HuH-7.5 (cell line): ENCODE results near the gene SEMA6A.

Source experiments
- DNase-seq: peaks from one replicate; pipeline ENCODE4 v3.0.0; 2011; ENCODE audit warnings: low spot score

The SEMA6A gene

GRCh38 chr5:116577064-116577788 is 2.6 kb upstream of the SEMA6A start:
- DNase-seq: no peak

DNA sequence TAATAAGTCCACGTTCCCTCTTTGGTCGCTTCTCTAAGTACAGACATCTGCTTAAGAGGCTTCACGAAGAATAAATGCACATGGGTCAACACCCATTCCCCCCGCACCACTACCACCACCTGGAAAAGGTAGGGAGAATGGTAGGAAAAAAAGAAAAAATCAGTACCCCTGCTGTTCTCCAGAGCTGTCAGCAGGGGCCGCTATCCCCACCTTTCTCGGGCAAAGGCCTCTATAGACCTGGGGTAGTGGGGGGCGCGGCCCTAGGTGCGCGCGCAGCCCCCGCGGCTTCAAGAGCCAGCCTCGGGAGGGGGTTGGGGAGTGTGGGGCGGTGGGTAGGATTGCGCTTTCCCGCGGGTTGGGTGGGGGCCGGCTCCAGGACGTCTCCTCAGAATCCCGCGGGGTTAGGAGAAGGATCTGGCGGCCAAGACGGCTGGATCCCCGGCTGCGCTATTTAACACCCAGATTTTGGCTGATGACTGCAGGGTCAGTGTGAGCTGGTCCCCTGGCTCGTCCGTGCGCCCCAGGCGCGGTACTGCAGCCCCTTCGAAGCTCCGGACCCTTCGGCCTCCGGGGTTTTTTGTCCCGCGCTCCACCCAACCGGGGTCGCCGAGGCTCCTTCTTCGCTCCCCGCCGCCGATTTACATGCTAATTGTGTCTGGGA is 1.6 kb upstream of the SEMA6A start:
- peak; percentile 85 for DNase-seq

GRCh38 chr5:116575326-116576052 is 866 bp upstream of the SEMA6A start:
- no peak for DNase-seq

- peak; percentile 13 for DNase-seq
These were observed 789 bp downstream of the SEMA6A start for GRCh38 chr5:116573702-116574366.

DNA sequence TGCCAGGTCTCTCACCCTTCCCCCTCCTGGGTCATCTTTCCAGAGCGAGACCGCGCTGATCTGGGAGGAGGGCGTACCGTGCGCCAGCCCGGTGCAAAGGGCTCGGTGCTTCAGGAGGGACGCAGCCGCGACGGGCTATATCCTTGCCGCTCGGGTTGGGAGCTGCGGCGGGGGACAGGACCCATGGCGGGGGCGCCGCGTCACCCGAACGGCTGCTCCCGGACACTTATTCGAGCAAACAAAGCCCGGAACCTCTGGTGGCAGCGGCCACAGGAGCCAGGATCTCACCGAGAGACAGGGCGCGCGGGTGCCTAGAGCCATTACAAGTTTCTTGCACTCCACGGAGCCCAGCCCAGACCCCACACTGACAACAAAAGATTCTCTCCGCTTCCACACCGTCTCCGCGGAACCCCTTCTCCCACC is 1.3 kb downstream of the SEMA6A start:
- peak; percentile 18 for DNase-seq

- peak; percentile 45 for DNase-seq
These were observed 2.0 kb downstream of the SEMA6A start for GRCh38 chr5:116572350-116573278.

DNA sequence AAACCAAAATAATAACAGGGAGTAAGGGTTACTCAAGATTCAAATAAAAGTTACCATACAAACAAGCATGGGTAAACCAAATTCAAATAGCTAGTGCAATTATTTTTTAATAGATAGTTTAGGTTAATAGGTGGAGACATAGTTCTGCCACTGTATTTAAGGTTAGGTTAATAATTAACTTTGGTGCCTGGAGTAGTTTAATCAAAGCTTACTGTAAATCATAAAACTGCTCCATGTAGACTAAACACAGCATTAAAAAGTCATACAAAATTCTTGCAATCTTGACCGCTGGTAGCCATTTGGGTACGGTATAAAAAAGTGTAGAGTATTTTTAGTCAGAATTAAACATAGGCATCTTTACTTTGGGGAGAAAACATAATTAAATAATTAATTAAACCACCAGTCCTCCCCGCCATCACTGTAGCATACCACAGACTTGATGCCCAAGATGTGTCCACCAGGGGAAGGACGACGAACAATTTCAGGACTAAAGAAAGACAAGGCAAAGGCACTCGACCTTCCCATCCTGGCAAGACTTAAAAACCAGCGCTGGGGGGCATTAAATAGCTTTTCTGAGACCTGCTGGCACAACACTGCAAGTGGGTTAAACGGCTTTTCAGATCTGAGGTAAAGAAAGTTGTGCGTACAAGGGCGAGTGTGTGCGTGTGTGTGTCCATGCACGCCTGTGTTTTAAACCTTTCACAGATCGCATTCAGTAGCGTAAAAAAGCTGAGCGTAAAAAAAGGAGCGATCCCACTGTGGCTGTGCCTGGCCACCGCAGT is 2.9 kb downstream of the SEMA6A start:
- DNase-seq: peak; percentile 29

DNA sequence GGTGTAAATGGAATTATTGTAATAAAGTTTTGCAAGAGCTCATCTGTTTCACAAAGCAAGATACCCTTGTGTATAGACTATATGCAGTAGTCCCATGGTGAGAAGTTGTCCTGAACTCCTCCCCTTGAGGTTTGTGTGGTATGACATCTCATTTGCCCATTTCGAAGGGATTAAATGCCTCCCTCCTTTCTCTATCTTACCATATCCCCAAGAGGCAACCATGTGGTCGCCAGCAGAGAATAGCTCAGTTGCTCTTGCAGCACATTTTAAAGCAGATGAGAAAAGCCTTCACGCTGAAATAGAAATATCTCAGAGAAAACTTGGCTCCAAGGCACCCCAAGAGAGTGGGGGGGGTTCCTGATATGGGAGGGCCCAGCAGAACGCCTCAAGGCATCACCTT is 4.6 kb downstream of the SEMA6A start:
- DNase-seq: no peak

- no peak for DNase-seq
These were observed 7.5 kb downstream of the SEMA6A start for GRCh38 chr5:116567106-116567505.

DNA sequence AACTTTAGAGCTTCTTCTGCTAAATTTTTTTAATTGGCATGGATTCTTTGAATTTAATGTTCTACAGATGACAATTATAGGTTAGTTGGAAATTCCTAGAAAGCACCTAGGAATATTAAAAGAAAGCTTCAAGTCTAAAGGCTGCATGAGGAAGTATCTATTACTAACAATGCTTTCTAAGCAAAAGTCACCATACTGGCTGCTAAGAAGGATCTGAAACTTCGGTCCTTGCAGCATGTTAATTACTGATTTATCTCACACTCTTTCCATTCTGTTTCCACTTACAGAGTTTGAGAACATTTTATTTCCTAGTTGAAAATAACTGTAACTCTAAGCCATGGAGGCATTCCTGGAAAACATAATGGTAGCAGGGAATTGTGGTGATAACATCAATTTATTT is 8.4 kb downstream of the SEMA6A start:
- DNase-seq: no peak

- DNase-seq: no peak
These were observed 9.7 kb downstream of the SEMA6A start for GRCh38 chr5:116564756-116565490.

GRCh38 chr5:116564312-116564711 is 10.3 kb downstream of the SEMA6A start:
- DNase-seq: no peak

- no peak for DNase-seq
These were observed 10.8 kb downstream of the SEMA6A start for GRCh38 chr5:116563736-116564308.

- no peak for DNase-seq
These were observed 12.0 kb downstream of the SEMA6A start for GRCh38 chr5:116562669-116563068.

DNA sequence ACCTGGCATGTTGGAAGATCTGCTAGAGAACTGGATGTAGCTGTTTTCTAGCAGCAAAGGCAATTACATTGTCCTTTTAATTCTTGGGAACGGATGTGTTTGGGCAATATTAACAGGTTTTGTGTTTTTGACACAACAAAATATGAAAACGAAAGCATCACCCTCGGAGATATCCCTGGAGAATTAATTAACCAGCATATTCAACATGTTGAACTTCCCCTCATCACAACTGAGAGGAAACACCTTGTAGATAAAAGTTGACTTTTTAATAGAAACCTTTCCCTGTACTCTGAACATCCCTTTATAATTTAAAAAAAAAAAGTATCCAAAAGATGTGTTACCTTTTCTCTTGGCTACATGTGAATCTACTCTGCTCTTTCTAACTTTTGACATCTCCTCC is 13.0 kb downstream of the SEMA6A start:
- DNase-seq: no peak

- DNase-seq: no peak
These were observed 14.9 kb downstream of the SEMA6A start for GRCh38 chr5:116559673-116560164.

DNA sequence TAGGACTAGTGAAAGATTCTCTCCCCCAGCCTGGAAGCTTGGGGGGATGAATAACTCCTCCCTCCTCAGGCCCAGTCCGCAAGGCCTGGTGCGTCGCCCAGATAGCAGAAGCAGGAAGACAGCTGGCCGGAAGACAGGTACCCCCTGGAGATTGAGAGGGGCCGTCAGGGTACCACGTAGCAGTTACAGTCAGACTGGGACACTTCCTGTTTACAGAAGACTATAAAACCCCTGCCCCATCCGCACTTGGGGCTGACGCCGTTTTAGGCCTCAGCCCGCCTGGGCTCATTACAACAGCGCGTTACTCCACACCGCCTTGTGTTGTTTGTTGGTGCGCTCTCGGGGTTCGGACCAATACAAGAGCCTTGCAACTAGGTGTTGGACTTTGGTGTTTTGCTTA is 15.4 kb downstream of the SEMA6A start:
- no peak for DNase-seq

- DNase-seq: no peak
These were observed 16.9 kb downstream of the SEMA6A start for GRCh38 chr5:116557669-116558271.

DNA sequence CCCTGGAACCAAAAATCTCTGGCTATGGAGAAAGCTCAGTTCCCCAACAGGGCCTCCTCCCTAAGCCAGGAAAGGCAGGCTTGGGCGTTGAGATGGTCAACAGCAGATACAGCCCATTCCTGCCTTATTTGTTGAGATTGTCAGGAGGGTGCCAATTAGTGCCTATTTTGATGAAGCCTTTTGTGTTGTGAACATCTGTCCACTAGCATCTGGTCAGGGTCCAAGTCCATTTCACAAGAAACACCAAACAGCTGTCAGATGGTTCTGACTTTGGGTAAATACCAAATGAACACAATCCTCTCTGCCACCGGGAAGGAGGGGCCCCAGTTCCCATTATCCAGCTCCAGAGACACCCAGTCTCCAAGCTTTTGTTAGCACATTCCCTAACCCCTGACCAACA is 19.9 kb downstream of the SEMA6A start:
- no peak for DNase-seq
